Glomerular visceral epithelial cell (primary cell): ENCODE data around the gene FBXO36.
"Not testable (repeated sequence)": the region's sequence is repeated elsewhere in the genome, so short reads cannot be mapped to it uniquely, and the experiment has no call there.

Source experiments
- DNase-seq: peaks from one replicate; pipeline ENCODE4 v3.0.0-alpha.2; 2016; ENCODE audit errors: extremely low spot score

Gene FBXO36

DNA sequence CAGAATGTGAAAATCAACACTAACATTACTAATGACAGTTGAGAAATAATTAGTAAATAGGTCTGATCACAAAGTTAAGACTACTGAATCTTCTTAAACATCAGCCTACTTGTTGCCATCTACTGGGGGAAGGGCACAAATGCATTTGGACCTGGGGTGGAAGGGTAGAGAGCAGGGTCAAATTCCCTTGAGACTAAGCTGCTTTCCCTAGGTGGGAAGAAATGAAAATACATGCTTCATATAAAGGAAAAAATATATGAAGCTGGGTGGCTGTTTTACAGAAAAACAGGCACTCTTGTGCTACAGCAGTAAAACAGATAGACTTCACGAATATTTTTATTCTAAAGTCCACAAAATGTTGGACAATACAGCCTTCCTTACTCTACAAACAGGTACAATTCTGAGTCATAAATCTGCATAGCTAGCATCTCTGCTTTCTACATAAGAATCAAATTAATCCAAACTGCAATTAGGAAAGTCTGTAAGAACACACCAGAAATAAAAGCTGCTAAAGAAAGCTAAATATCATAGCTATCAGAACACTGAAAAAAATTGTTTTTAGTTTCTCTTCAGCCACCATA, 11.4 kb upstream of the FBXO36 start:
- no peak for DNase-seq

DNA sequence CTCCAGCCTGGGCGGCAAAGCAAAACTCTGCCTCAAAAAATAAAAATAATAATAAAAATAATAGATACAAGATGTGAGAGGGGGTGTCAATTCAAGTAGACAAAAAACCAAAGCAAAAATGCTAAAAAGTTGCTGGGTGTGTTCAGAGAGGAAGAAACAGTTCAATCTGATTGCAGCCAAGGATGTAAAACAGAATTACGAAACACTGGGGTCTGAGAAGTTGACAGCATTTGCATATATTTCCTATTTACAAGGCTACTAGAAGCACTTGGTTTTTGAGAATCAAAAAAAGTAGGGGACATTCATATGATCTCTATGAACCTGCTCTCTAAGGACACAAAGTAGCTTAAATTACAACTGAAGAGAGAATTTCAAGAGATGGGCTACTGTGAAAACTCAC, 8.1 kb upstream of the FBXO36 start:
- DNase-seq = no peak

DNA sequence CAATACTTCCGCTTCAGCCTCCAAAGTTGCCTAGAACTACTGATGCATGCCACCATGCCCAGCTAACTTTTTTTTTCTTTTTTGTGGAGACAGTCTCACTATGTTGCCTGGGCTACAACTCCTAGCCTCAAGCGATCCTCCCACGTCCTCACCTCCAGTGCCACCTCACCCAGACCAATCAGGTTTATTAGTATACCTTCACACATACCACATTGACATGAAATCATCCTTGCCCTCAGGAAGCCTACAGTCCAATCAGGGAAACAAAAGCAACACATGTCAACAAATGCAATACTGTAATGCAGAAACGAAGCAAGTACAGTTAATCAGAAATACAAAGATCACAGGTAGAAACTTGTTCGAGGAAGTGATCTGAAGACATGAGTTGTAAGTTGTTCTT, 4.5 kb upstream of the FBXO36 start:
- DNase-seq = no peak

DNA sequence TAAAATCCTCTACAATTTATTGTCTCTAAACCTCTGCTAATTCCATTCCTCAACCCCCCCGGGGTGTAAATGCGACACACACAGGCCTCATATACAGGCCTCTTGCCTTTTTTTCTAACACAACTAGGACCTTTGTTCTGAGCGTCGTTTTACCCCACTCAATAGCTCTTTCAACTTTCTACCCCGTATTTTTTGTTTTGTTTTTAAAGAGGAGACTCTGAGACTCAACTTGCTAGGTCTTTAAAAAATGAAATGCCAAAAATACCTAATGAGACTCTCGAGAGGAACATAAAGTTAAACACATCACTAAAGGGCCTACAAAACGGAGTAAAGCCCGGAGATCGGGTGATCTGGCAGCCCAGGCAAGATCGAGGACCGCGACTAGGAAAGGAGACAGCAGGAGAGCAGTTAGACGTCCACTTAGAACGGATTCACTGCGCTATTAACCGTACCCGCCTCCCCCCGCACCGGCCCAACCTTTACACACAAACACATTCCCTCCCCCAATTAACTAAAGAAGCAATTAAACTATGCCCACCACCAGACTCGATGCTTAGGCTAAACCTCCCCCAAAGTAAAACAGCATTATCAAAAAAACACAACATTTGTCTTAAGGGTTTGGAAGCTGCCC, 2.2 kb upstream of the FBXO36 start:
- DNase-seq = peak; percentile 28

DNA sequence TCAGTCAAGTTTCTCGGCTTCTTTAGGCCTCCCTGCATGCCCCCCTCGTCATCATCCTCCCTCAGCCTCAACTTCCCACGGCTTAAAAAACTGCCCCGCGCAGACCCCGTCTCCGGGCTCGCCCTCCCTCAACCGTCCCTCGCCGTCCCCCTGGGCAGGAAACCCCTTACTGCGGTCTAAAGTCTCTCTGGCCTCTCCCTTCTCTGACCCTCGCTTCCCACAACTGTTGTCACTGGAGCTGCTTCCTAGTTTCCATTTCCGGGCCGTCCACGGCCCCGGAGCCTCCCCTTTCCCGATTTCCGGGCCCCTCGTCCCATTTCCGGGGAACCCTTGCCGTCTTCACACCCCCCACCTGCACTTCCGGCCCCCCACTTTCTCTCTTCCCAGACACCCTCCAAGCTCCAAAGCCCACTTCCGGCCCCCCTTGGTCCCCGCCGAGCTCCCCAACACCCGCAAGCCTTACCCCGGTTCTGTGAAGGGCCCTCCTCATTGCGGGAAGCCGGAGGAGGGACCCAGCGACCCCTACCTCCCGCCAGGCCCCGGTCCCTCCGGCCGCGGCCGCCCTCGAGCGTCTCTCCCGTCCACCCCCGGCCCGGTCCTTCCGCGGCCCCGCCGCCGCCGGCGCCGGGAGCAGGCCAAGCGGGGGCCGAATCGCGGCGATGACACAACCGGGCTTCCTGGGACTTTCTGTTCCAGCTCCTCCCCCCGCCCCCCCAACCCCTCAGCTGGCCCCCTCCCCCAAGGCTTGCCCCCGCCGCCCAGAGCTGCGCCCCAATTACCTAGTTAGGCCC, 1.0 kb upstream of the FBXO36 start:
- peak; percentile 77 for DNase-seq

DNA sequence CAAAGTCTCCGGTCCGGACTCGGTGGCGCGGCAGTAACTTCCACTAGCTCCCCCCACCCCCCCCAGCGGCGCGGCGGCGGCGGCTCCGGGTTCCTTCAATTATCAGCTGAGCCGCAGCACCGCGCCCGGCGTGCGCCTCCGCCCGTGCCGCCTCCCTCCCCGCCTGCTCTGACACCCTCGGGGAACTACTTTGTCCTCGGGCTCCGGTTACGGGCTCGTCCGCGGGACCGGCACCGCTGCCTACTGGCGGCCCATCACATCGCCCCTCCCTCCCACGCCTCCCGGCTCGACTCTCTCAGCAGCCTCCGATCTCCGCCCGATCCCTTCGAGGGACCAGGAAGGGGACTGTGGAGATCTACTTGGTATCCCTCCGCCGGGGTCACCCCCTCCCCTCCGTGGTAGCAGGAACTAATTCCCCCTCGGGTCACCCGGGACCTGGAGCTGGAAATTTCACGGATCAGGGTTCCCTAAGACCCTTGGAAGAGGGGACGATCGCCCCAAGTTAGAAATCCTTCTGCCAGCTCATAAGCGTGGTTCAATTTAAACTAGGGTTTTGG, 333 bp upstream of the FBXO36 start, which contains the start of gene TRIP12:
Gene TRIP12 (minus strand): TSS at position 118 of the 557 bp plus-strand sequence. CDS start 41,930 bp downstream, outside the sequence.
- DNase-seq = peak; percentile 96

DNA sequence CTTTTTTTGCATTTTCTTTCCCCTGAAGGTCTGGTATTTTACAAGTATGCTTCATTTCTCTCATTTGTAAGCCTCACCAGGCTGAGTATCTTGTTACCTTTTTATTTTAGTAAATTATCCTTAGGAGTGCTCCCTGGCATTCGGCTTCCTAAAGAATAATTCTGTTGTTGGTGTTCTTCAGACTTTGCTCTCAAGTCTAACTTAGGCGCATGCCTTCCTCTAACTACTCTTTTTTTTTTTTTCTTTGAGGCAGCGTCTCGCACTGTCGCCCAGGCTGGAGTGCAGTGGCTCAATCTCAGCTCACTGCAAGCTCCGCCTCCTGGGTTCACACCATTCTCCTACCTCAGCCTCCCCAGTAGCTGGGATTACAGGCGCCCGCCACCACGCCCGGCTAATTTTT, 2.2 kb downstream of the FBXO36 start:
- DNase-seq = not testable (repeated sequence)

DNA sequence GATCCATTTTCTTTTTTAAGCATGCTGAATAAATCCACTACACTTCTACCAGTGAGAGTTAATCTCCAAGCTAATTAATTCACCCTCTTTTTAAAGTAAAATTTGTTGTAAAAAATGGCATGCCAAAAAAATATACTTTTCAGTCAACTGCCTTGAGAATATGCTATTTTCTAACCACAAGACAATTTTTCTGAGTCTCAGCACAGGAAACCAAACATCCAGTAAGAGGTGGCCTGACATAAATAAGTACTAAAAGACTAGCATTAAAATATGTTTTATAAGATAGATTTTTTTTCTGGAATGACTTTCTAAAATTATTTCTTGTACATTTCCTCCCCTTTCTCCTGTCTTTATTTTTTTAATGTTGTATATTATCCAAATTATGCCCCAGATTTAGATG, 2.9 kb downstream of the FBXO36 start:
- DNase-seq = no peak

DNA sequence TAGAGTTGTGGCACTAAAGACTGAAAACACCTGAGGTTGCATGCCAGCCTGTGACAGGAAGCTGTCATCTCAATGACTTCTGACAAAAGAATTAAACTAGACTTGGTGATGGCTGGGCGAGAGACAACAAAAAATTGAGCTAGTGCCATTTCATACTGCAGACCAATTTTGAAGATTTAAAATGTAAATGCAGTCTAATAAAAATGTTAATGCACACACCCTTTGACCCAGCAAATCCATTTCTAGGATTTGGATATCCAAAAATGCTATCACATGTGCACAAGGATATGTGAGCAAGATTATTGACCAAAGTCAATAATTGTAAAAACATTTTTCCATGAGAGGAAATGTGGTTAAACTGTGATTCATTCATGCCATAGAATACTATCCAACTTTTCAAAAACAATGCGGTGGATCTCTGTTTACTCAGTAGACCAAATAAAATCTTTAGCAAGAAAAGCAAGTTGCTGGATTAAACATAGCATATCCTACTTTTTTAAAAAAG, 5.6 kb downstream of the FBXO36 start:
- DNase-seq = no peak

DNA sequence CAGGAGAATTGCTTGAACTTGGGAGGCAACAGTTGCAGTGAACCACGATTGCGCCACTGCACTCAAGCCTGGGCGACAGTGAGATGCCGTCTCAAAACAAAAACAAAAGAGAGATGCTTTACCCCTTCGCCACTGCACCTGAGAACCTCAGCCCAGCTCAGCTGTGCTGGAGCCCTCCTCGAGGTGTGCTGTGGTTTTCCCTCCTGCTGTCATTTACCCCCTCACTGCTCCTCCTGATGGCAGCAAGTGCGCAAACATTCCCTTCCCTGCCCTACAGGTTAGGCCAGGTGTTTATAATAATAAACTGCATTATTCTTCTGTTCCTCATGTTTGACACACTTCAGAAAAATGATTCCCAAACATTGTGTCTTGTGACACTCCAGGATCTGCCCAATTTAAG, 8.4 kb downstream of the FBXO36 start:
- no peak for DNase-seq

DNA sequence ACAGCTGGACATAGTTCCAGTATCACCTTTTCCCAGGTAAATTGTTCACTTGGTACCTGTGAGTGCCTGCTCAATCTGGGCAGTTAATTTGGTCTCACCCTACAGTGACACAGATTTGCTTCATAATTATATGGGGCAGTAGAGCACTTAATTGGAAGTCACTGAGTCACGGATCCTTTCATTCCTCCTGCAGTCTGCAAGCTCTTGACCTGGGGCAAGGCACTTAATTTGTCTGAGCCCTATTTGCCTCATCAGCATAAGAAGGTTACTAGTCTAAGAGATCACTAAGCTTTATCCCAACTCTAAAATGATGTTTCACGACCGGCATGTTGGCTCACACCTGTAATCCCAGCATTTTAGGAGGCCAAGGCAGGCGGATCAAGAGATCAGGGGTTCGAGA, 8.9 kb downstream of the FBXO36 start:
- DNase-seq = no peak

DNA sequence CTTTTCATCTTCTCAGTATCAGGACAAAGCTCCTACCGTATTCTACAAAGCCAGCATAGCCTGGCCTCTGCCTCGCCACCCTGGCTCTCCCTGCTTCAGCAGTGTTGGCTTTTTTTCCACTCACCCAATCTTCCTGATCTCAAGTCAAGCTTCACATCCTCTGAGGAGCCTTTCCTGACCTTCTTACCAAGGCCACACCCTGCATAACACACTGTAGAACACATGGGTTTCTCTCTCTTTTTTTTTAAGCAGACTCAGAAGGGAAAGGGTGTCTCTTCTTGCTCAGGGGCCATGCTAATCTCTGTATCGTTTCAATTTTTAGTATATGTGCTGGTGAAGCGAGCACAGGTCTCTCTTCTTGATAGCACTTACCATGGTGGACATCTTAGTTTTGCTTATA, 15.2 kb downstream of the FBXO36 start:
- no peak for DNase-seq

DNA sequence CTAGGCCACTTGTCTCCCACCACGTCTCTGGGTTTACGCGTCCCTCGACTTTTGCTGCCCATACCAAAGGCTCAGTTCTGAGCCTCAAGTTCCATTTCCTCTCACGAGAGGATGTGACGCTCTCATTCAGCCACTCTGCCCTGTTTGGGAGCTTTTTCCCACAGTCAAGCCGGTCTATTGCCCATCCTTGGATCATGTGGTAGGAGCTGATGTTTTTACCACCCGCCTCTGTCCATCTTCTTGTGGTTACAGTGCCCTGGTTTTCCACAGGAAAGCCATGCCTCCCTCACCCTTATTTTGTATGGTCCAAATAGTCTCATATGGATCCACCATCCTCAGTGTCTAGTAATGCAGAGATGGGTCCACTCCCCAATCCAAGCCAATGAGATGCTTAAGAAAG, 20.4 kb downstream of the FBXO36 start:
- DNase-seq = no peak

DNA sequence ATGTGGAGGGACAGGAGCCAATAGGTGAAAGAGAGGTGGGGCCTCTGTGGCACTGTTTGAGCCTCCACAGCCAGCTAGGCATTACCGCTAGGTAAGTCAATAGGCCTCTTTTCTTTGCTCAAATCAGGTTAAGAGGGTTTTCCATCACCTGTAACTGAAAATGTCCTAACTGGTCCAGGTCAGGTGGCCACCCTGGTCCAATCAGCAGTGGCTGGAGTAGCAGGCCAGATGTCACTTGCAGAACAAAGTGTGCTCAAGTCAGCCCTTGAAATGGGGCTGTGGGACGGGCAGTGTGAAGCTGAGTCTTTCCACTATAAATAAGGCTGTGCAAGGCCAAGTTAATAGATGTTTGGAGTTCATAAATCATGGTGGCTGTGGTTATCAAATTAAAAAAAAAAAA, 20.9 kb downstream of the FBXO36 start:
- no peak for DNase-seq

DNA sequence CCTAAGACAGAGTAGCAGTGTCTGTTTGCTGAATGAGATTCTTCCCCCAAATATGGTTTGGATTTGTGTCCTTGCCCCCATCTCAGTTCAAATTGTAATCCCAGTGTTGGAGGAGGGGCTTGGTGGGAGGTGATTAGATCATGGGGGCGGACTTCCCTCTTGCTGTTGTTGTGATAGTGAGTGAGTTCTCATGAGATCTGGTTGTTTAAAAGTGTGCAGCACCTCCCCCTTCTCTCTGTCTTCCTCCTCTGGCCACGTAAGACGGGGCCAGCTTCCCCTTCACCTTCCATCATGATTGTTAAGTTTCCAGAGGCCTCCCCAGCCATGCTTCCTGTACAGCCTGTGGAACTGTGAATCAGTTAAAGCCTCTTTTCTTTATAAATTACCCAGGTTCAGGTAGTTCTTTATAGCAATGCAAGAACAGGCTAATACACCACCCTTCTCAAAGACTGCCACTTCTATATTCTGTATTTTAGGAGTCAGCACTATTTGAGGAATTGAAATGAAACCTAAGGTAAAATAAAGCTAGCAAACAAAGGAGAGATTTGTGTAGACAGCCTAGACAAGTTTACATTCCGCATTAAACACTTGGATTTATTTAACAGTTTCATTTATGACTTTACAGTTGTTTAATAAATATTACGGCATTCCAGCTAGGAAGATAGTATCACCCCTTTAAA, 21.6 kb downstream of the FBXO36 start:
- DNase-seq = no peak

DNA sequence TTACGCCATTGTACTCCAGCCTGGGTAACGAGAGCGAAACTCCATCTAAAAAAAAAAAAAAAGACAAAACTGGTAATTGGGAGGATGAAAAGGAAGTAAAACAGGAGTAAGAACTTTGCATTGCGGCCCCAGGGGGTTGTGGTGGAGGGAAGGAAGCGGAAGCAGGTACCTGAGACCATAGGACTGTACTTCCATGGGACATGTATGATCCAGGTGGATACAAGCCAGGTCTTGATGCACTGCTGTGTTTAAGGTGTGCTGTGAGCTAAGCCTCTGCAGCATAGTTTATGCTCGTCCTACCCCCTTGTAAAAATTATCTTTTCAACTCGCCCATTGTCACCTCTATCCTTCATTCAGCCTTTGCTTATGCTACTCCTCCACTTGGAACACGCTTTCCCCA, 23.7 kb downstream of the FBXO36 start:
- DNase-seq = no peak

DNA sequence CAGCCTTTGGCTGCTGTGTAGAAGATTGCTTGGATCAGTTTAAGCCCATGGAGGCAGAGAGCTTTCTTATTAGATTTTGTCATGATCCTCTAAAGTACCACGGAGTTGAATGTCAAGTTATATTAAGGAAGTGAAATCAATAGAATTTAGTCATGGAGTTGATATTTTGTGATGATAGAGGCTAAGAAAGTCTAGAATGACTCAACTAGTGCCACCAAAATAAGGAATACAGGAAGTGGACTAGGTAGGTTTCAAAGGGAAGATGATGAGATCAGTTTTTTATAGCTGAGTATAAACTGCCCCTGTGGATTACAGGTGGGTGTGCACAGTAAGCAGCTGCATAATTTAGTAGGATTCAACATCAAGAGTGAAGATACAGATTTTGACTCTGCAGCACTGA, 25.2 kb downstream of the FBXO36 start:
- DNase-seq = no peak

DNA sequence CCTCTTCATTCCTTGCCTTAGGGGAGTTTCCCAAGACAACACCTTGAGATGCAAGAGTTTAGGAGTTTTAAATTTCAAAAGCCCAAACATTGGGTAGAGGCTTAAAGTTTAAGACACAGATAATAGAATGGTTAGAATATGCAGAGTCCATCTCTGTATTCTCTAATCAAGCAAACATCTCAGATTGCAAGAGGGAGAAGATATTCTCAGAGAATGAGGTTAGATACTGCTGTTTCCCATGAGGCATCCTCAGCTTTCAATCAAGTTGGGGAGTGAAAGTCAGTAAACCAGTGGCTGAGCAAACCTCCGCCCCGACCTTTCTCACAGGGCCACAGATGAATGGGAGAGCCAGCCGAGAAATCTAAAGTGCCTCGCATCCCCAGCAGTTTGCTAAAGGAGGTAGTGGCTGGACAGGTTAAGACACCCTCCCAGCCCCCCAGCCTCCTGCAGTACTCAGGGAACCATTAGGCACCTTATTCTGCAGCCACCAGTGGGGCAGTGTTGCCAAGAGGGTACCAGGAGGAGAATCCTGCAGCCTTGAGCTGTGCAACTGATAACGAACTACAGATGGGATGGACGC, 30.0 kb downstream of the FBXO36 start:
- DNase-seq = no peak

DNA sequence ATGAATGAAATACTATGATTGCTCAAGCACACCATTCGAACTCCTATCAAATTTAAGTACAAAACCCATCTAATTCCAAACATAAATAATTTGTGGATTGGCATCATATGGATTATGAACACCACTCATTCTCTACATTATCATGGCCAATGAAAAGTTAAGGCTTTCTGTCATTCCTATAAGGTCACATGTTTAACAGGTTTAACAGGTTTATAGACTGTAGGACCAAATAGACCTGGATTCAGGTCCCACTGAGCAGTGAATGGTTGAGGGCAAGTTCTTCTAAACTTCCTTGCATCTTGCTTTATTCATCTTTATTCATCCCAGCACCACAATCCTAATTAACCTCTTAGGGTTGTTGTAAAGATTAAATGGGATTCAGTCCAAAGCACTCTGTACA, 33.4 kb downstream of the FBXO36 start:
- DNase-seq = no peak

DNA sequence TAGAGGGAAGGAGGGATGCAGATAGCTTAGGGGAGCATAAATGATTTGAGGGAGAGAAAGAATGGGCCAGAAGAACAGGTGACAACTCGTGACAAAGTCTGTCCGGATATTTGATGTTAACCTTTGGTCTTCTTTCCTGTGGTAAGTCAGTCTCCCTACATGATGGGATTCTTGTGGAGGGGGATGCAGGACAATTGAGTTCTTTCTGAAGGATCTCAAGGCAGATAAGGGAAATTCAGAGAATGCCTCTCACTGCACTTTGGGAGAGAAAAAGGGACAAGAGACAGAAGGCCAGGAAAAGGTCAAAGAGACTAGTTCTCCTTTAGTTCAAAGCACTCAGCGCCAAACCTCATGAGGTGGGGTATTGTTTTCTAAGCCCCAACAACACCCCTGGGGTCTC, 34.2 kb downstream of the FBXO36 start:
- DNase-seq = no peak

DNA sequence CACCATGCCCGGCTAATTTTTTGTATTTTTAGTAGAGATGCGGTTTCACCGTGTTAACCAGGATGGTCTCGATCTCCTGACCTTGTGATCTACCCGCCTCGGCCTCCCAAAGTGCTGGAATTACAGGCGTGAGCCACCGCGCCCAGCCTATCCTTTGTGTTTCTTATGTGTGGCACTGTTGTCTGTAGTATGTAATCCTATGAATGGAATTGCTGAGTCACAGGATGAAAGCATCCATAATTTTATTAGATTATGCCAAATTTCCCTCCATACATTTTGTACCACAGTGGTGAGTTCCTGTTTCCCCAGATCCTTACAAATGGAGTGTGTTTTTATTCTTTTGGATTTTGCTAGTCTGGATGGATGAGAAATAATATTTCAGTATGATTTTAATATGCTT, 41.3 kb downstream of the FBXO36 start:
- DNase-seq = not testable (repeated sequence)

DNA sequence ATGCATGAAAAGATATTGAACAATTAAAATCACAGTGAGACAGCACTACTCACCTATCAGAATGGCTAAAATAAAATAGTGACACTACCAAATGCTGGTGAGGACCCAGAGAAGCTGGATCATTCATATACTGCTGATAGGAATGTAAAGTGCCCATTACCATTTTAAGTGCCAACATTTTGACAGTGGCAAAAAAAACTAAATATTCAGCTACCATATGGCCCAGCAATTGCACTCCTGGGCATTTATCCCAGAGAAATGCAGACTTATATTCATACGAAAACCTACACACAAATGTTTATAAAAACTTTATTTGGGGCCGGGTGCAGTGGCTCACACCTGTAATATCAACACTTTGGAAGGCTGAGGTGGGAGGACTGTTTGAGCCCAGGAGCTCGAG, 47.6 kb downstream of the FBXO36 start:
- no peak for DNase-seq
